K562 (cell line): ENCODE results near the gene WASL. TPM values are rescaled to one million over a fixed set of nuclear protein-coding genes. Genes with fewer than 3 reads are reported as not detected.

Source experiments
- CBX5 ChIP-seq: IDR thresholded peaks from 2 replicates; pipeline ENCODE4 v1.6.1; 2014; ENCODE audit warnings: low read depth, borderline replicate concordance
- CBX8 ChIP-seq: fragments of 200-600 bp; sonication (generic); IDR thresholded peaks from 2 replicates; pipeline ENCODE4 v1.6.1; 2012; ENCODE audit warnings: borderline replicate concordance, mixed run types, low read depth, mild to moderate bottlenecking, moderate library complexity, mixed read lengths, low read length, control low read depth, inconsistent platforms; ENCODE audit not compliant: poor library complexity, severe bottlenecking; ENCODE audit errors: extremely low read depth
- CHCHD3 ChIP-seq: fragments of 250-450 bp; sonication (Bioruptor Pico); IDR thresholded peaks from 2 replicates; pipeline ENCODE4 v2.1.2; 2022; ENCODE audit warnings: mild to moderate bottlenecking
- CREB3 ChIP-seq: fragments of 450-650 bp; conservative IDR thresholded peaks from 2 replicates; pipeline ENCODE4 v1.6.1; 2016; ENCODE audit warnings: missing genetic modification characterization, low read depth, mild to moderate bottlenecking, missing compliant biosample characterization, moderate library complexity
- EGR1 ChIP-seq: fragments of 450-650 bp; conservative IDR thresholded peaks from 2 replicates; pipeline ENCODE4 v1.6.1; 2017; ENCODE audit warnings: mild to moderate bottlenecking
- ETV1 ChIP-seq: fragments of 450-650 bp; conservative IDR thresholded peaks from 2 replicates; pipeline ENCODE4 v1.6.1; 2016; ENCODE audit warnings: missing genetic modification characterization, control low read depth, low read depth, missing compliant biosample characterization
- ETV6 ChIP-seq, 3 experiments: fragments of 150-350 bp in 1 of 3; sonication (generic) in 1 of 3; formaldehyde crosslinking in 1 of 3; IDR thresholded peaks; 2 replicates each; pipeline versions ENCODE4 v1.6.1 to v1.8.0; 2014 to 2022; ENCODE audit warnings: borderline replicate concordance in 2 of 3, low read depth in 2 of 3, antibody characterized with exemption in 1 of 3, low read length in 1 of 3, mild to moderate bottlenecking in 1 of 3, missing genetic modification reagents in 1 of 3
- HDAC6 ChIP-seq: IDR thresholded peaks from 2 replicates; pipeline ENCODE4 v1.6.1; 2012; ENCODE audit warnings: low read depth, mild to moderate bottlenecking, control low read depth, inconsistent platforms, low read length, moderate library complexity
- HEY1 ChIP-seq: fragments of 250-450 bp; sonication (Bioruptor Pico); IDR thresholded peaks from 2 replicates; pipeline ENCODE4 v1.5.0; 2020; ENCODE audit warnings: mild to moderate bottlenecking, moderate library complexity, borderline replicate concordance
- LCOR ChIP-seq: sonication (generic); formaldehyde crosslinking; IDR thresholded peaks from 2 replicates; pipeline ENCODE4 v1.8.0; 2022; ENCODE audit warnings: mild to moderate bottlenecking, missing genetic modification reagents
- MTA1 ChIP-seq: fragments of 450-650 bp; IDR thresholded peaks from 2 replicates; pipeline ENCODE4 v1.6.1; 2017; ENCODE audit warnings: borderline replicate concordance
- RNF2 ChIP-seq: sonication (generic); IDR thresholded peaks from 2 replicates; pipeline ENCODE4 v1.6.1; 2016
- SIN3B ChIP-seq: fragments of 450-650 bp; IDR thresholded peaks from 2 replicates; pipeline ENCODE4 v1.6.1; 2017; ENCODE audit warnings: low read depth, mild to moderate bottlenecking, moderate library complexity
- SMAD4 ChIP-seq: fragments of 250-450 bp; sonication (Bioruptor Pico); conservative IDR thresholded peaks from 2 replicates; pipeline ENCODE4 v1.8.0; 2021; ENCODE audit warnings: inconsistent platforms, mild to moderate bottlenecking, moderate library complexity
- TFAM ChIP-seq: fragments of 250-450 bp; sonication (Bioruptor Pico); conservative IDR thresholded peaks from 2 replicates; pipeline ENCODE4 v1.5.0; 2021; ENCODE audit warnings: mild to moderate bottlenecking, moderate library complexity
- TOE1 ChIP-seq, 2 experiments: fragments of 450-650 bp in 1 of 2; sonication (generic) in 1 of 2; formaldehyde crosslinking in 1 of 2; IDR thresholded peaks; 2 replicates each; pipeline versions ENCODE4 v1.7.1 to v1.8.0; 2016 to 2022; ENCODE audit warnings: borderline replicate concordance in 2 of 2, mild to moderate bottlenecking in 2 of 2, antibody characterized with exemption in 1 of 2, inconsistent platforms in 1 of 2, low read depth in 1 of 2, missing genetic modification reagents in 1 of 2, moderate library complexity in 1 of 2
- TRIM24 ChIP-seq, 2 experiments: fragments of 450-650 bp; IDR thresholded peaks; 2 replicates each; pipeline ENCODE4 v1.6.1; 2016
- ZNF165 ChIP-seq: fragments of 250-450 bp; sonication (Bioruptor Pico); IDR thresholded peaks from 2 replicates; pipeline ENCODE4 v1.4.0; 2020; ENCODE audit warnings: borderline replicate concordance
- ZNF212 ChIP-seq: fragments of 450-650 bp; formaldehyde crosslinking; IDR thresholded peaks from 2 replicates; pipeline ENCODE4 v1.4.0; 2020; ENCODE audit warnings: mild to moderate bottlenecking
- ZNF23 ChIP-seq: fragments of 250-450 bp; sonication (Bioruptor Pico); IDR thresholded peaks from 2 replicates; pipeline ENCODE4 v1.4.0; 2020; ENCODE audit warnings: mild to moderate bottlenecking
- ZNF232 ChIP-seq: sonication (generic); formaldehyde crosslinking; IDR thresholded peaks from 2 replicates; pipeline ENCODE4 v1.8.0; 2022; ENCODE audit warnings: mild to moderate bottlenecking, missing genetic modification reagents
- ZNF253 ChIP-seq: fragments of 250-450 bp; sonication (Bioruptor Pico); conservative IDR thresholded peaks from 2 replicates; pipeline ENCODE4 v1.6.1; 2021; ENCODE audit warnings: mild to moderate bottlenecking
- ZNF57 ChIP-seq: fragments of 450-650 bp; formaldehyde crosslinking; IDR thresholded peaks from 2 replicates; pipeline ENCODE4 v1.4.0; 2020; ENCODE audit warnings: mild to moderate bottlenecking, moderate library complexity
- ZNF589 ChIP-seq: fragments of 200-800 bp; sonication (Bioruptor generic); IDR thresholded peaks from 2 replicates; pipeline ENCODE4 v1.6.1; 2016; ENCODE audit warnings: low read depth, missing genetic modification characterization, missing compliant biosample characterization
- ZNF696 ChIP-seq: fragments of 250-450 bp; sonication (Bioruptor Pico); conservative IDR thresholded peaks from 2 replicates; pipeline ENCODE4 v1.4.0; 2020; ENCODE audit warnings: mild to moderate bottlenecking, moderate library complexity
- ZNF75A ChIP-seq: fragments of 450-650 bp; formaldehyde crosslinking; IDR thresholded peaks from 2 replicates; pipeline ENCODE4 v1.4.0; 2020; ENCODE audit warnings: mild to moderate bottlenecking
- polyA plus RNA-seq, 8 experiments: library from polyadenylated mRNA; depleted of rRNA in 4 of 8; stranded (reverse) in 5 of 8; unstranded in 3 of 8; fragments of >200 nt; fragmentation: Nextera tagmentation in 2 of 8; fragmentation: Illumina TruSeq in 1 of 8; extraction: Ambion mirVana in 2 of 8; extraction: Trizol in 1 of 8; gene quantifications; 2 replicates each; pipeline versions ENCODE4 v1.2.1 to v1.2.3, GENCODE V29; 2011 to 2014; ENCODE audit warnings: inconsistent platforms in 1 of 8, missing spikeins in 1 of 8
- total RNA-seq, 7 experiments: library from RNA; depleted of rRNA in 6 of 7; stranded (reverse); fragments of >200 nt in 6 of 7; fragmentation: Illumina TruSeq in 2 of 7; extraction: Trizol in 2 of 7; gene quantifications; 2 replicates each; pipeline versions ENCODE4 v1.2.1 to v1.2.3, GENCODE V29; 2011 to 2021; ENCODE audit warnings: low replicate concordance in 1 of 7
- TF ChIP-seq, protein P1 (sequence below): fragments of 450-650 bp; IDR thresholded peaks from 2 replicates; pipeline ENCODE4 v1.6.1; 2017; ENCODE audit warnings: mild to moderate bottlenecking, moderate library complexity
- TF ChIP-seq, protein P2 (sequence below): IDR thresholded peaks from 3 replicates; pipeline ENCODE4 v1.6.1; 2011; ENCODE audit warnings: borderline replicate concordance, mild to moderate bottlenecking; ENCODE audit not compliant: insufficient read length, insufficient read depth

The WASL gene
- total and polyA plus RNA-seq, 9 of the 15 experiments (the other 6 are each of a cell fraction or from before 2014, with no cell fraction given), result 3.2 to 13.9 (median 8.3) TPM

DNA sequence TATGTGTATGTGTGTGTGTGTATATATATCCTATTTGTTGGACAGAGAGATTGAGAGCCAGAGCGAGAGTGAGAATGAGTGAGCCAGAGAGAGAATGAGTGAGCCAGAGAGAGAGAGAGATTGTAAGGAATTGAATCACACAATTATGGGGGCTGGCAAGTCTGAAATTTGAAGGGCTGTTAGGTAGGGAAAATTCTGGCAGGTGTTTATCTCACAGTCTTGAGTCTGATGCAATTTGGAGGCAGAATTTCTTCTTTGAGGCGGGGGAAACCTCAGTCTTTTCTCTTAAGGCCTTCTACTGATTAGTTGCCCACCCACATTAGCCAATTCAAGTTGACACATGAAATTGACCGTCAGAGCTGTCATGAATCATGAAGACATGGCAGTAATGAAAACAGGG, 41.0 kb upstream of the WASL start (continued):
- TF ChIP-seq ZNF165 (CRISPR knock-in tag) (no peak), ETV6 (IDR thresholded peaks at IDR 0.05; ENCODE audit: borderline replicate concordance in 1 of 2, low read depth in 2 of 2, low read length in 1 of 2) (no peak), ETV6 (CRISPR knock-in tag; IDR thresholded peaks at IDR 0.05; ENCODE audit: borderline replicate concordance) (no peak), TRIM24 (IDR thresholded peaks at IDR 0.05) (peak; percentile 94), HDAC6 (no peak), ZNF589 (CRISPR knock-in tag) (peak; percentile 93), CHCHD3 (CRISPR knock-in tag) (no peak), ZNF253 (CRISPR knock-in tag) (no peak), ZNF75A (CRISPR knock-in tag) (no peak), CBX5 (no peak), TOE1 (IDR thresholded peaks at IDR 0.05; ENCODE audit: borderline replicate concordance) (no peak; the same call in 1 of the 2 replicates), TOE1 (CRISPR knock-in tag; IDR thresholded peaks at IDR 0.05; ENCODE audit: borderline replicate concordance, low read depth) (no peak), RNF2 (0 out of 2 replicates have a peak, but pooled peaks have one; percentile 29), EGR1 (no peak; the same call in 1 of the 2 replicates), MTA1 (no peak; the same call in 1 of the 2 replicates), ETV1 (tag) (peak; percentile 31; the same call in 1 of the 2 replicates), SMAD4 (peak; percentile 85), LCOR (CRISPR knock-in tag) (no peak), CREB3 (tag) (no peak), ZNF232 (CRISPR knock-in tag) (no peak), ZNF212 (no peak), SIN3B (no peak), HEY1 (CRISPR knock-in tag) (no peak), ZNF23 (no peak), ZNF696 (CRISPR knock-in tag) (no peak), TFAM (CRISPR knock-in tag) (no peak), ZNF57 (no peak), CBX8 (no peak)
- TF ChIP-seq, protein P1, sequence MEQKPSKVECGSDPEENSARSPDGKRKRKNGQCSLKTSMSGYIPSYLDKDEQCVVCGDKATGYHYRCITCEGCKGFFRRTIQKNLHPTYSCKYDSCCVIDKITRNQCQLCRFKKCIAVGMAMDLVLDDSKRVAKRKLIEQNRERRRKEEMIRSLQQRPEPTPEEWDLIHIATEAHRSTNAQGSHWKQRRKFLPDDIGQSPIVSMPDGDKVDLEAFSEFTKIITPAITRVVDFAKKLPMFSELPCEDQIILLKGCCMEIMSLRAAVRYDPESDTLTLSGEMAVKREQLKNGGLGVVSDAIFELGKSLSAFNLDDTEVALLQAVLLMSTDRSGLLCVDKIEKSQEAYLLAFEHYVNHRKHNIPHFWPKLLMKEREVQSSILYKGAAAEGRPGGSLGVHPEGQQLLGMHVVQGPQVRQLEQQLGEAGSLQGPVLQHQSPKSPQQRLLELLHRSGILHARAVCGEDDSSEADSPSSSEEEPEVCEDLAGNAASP, result no peak
- TF ChIP-seq, protein P2, sequence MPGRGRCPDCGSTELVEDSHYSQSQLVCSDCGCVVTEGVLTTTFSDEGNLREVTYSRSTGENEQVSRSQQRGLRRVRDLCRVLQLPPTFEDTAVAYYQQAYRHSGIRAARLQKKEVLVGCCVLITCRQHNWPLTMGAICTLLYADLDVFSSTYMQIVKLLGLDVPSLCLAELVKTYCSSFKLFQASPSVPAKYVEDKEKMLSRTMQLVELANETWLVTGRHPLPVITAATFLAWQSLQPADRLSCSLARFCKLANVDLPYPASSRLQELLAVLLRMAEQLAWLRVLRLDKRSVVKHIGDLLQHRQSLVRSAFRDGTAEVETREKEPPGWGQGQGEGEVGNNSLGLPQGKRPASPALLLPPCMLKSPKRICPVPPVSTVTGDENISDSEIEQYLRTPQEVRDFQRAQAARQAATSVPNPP, result no peak
